Left lung (tissue), 10 donors: ENCODE data around the gene VRK2. TPM values are rescaled to one million over a fixed set of nuclear protein-coding genes. Genes with fewer than 3 reads are reported as not detected.

Source experiments
- ATAC-seq: fragments of 200-7000 bp; cut with Tn5 transposase; one replicate; pipeline ENCODE4 v1.9.1; 2020; ENCODE audit warnings: moderate library complexity
- DNase-seq, 4 donors: peaks; one replicate each; pipeline ENCODE4 v3.0.0-alpha.2; 2013 to 2020
- H3K27ac ChIP-seq, 2 donors: fragments of 200-600 bp; sonication (generic) in 1 of 2; one replicate each; pipeline versions ENCODE4 v1.5.0 to v1.8.0; 2020 to 2021
- H3K27me3 ChIP-seq, 2 donors: fragments of 200-600 bp; sonication (generic) in 1 of 2; one replicate each; pipeline versions ENCODE4 v1.5.0 to v1.8.0; 2020 to 2021
- H3K36me3 ChIP-seq, 2 donors: fragments of 200-600 bp; sonication (generic) in 1 of 2; one replicate each; pipeline versions ENCODE4 v1.5.0 to v1.8.0; 2020 to 2021
- H3K4me1 ChIP-seq, 2 donors: fragments of 200-600 bp; one replicate each; pipeline ENCODE4 v1.8.0; 2021
- H3K4me3 ChIP-seq, 2 donors: fragments of 200-600 bp; sonication (generic) in 1 of 2; one replicate each; pipeline versions ENCODE4 v1.5.0 to v1.8.0; 2020 to 2021; ENCODE audit warnings: mild to moderate bottlenecking in 1 of 2
- H3K9me3 ChIP-seq, 2 donors: fragments of 200-600 bp; sonication (generic) in 1 of 2; one replicate each; pipeline versions ENCODE4 v1.5.0 to v1.8.0; 2020 to 2021
- intact Hi-C, 2 donors: fragments of 100-400 bp; cut with DNase I; formaldehyde crosslinking; loops; one replicate each; pipeline versions ENCODE4 v1.11.2 to v1.14.2; 2022
- polyA plus RNA-seq, 6 donors: library from polyadenylated mRNA; unstranded; fragments of 120-200 nt; gene quantifications; one replicate each; pipeline ENCODE4 v1.2.1, GENCODE V29; 2013; ENCODE audit not compliant: insufficient read length in 6 of 6
- total RNA-seq, 2 donors: library from RNA; stranded (reverse); fragmentation: NEBNext Ultra II Directional; extraction: Animal tissue kit (Norgen Biotek cat#: 25700); gene quantifications; one replicate each; pipeline ENCODE4 v1.2.1, GENCODE V29; 2021
- TF ChIP-seq, protein P1 (sequence below), 2 donors: fragments of 200-600 bp; sonication (generic) in 1 of 2; IDR thresholded peaks; one replicate each; pipeline versions ENCODE4 v1.5.0 to v1.8.0; 2021; ENCODE audit warnings: antibody characterized with exemption in 2 of 2
- donor health status: DM: no; HTN: yes; CAD: no.
- donor health status: DM: no; HTN: no; CAD: no.

Gene VRK2
- total and polyA plus RNA-seq, 8 donors: 18.2 to 28.0 (median 24.1) TPM

DNA sequence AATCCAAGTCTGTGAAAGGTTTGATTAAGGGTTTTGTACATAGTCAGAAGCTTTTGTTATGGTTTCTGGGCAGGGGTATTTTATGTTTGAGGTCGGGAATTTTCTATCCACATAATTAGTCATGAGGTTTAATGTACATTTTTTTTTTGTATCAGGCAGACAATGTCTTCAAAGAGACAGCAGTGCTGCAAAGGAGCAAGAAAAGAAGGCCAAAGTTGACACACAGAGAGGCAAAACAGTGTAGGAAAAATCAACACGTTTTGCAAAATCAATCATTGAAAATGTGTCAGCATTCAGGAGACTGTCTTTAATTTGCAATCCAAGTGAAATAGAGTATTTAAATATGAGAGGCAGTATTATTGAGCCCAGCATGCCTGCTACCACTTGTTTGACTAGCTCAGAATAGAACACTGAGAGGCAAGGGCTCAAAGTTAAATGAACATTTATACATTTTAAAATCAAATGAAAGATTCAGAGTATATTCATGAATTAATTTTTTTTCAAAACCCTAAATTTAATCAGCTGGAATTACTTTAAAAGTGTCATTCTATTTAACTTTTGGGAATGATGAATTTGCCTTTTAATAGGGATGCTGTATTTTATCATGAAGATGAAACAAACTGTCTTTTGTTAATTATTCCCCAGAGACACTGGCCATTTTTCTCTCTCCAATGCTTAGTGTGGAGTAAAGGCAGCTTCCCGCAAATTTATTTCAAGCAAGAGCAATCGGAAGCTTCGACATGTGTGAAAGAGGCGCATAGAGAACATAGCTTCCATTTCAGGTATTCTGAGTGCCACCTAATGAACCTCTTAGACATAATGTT, 11.3 kb downstream of the VRK2 start:
- Histone ChIP-seq H3K36me3 (peaks cover 0 to 13% of the 10 kb centered on the region in 2 donors), H3K4me1 (no peaks in the 10 kb centered on the region), H3K4me3 (no peak overlapping the region), H3K27ac (no peak overlapping the region), H3K27me3 (no peaks in the 10 kb centered on the region), H3K9me3 (no peaks in the 10 kb centered on the region)
- TF ChIP-seq, protein P1, sequence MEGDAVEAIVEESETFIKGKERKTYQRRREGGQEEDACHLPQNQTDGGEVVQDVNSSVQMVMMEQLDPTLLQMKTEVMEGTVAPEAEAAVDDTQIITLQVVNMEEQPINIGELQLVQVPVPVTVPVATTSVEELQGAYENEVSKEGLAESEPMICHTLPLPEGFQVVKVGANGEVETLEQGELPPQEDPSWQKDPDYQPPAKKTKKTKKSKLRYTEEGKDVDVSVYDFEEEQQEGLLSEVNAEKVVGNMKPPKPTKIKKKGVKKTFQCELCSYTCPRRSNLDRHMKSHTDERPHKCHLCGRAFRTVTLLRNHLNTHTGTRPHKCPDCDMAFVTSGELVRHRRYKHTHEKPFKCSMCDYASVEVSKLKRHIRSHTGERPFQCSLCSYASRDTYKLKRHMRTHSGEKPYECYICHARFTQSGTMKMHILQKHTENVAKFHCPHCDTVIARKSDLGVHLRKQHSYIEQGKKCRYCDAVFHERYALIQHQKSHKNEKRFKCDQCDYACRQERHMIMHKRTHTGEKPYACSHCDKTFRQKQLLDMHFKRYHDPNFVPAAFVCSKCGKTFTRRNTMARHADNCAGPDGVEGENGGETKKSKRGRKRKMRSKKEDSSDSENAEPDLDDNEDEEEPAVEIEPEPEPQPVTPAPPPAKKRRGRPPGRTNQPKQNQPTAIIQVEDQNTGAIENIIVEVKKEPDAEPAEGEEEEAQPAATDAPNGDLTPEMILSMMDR (IDR thresholded peaks at IDR 0.05): no peak
- DNase-seq (no peak), ATAC-seq (no peak)
- intact Hi-C loops: no loop called here

DNA sequence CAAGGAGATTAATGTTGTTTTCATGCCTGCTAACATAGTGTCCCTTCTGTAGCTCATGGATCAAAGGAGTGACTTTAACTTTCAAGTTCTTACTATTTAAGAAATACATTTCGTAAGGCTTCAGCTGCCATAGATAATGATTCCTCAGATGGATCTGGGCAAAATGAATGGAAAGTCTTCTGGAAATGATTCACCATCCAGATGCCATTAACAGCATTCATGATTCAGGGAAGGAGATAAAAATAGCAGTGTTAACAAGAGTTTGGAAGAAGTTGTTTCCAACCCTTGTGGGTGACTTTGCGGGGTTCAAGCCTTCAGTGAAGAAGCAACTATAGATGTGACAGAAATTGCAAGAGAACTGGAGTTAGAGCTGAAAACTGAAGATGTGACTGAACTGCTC, 17.0 kb downstream of the VRK2 start:
- H3K4me3 ChIP-seq: no peak overlapping the region
- H3K27ac ChIP-seq: no peak overlapping the region
- peaks cover 0 to 7% of the 10 kb centered on the region in 2 donors for H3K36me3 ChIP-seq
- DNase-seq (no peak), ATAC-seq (no peak)
- TF ChIP-seq, protein P1 (IDR thresholded peaks at IDR 0.05): no peak
- H3K27me3 ChIP-seq: no peaks in the 10 kb centered on the region
- no peaks in the 10 kb centered on the region for H3K9me3 ChIP-seq
- no peaks in the 10 kb centered on the region for H3K4me1 ChIP-seq
- intact Hi-C loops: no loop called here

DNA sequence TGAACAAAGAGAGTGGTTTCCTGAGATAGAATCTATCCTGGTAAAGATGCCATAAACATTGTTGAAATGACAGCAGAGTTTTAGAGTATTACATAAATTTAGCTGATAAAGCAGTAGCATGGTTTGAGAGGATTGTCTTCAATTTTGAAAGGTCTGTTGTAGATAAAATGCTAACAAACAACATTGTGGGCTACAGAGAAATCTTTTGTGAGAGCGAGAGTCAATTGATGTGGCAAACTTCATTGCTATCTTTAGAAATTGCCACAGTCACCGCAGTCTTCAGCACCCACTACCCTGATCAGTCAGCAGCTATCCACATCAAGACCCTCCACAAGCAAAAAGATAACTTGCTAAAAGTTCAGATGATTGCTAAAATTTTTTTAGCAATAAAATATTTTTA, 17.5 kb downstream of the VRK2 start:
- Histone ChIP-seq H3K4me1 (no peaks in the 10 kb centered on the region), H3K4me3 (no peak overlapping the region), H3K27ac (no peak overlapping the region), H3K27me3 (no peaks in the 10 kb centered on the region), H3K36me3 (peaks cover 0 to 6% of the 10 kb centered on the region in 2 donors), H3K9me3 (no peaks in the 10 kb centered on the region)
- DNase-seq (no peak), ATAC-seq (no peak)
- TF ChIP-seq, protein P1 (IDR thresholded peaks at IDR 0.05): no peak
- intact Hi-C loops: no loop called here

DNA sequence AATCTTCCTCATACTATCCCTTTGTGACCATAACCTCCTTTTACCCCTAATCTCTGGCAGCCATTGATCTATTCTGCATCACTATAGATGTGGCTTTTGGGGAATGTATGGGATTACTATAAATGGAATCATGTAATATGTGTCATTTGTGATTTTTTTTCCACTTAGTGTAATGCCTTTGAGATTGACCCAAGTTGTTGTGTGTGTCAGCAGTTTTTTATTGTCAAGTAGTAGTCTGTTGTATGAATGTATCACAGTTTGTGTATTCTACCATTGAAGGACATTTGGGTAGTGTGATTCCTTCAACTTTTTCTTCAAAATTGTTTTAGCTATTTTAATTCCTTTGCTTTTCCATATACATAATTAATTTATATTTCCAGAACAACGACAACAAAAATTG, 18.6 kb downstream of the VRK2 start:
- TF ChIP-seq, protein P1 (IDR thresholded peaks at IDR 0.05): no peak
- no peak overlapping the region for H3K27ac ChIP-seq
- ATAC-seq (no peak), DNase-seq (no peak)
- H3K4me3 ChIP-seq: no peak overlapping the region
- intact Hi-C loops: no loop called here
- H3K36me3 ChIP-seq: peaks cover 0 to 6% of the 10 kb centered on the region in 2 donors
- no peaks in the 10 kb centered on the region for H3K4me1 ChIP-seq
- H3K27me3 ChIP-seq: no peaks in the 10 kb centered on the region
- H3K9me3 ChIP-seq: no peaks in the 10 kb centered on the region

DNA sequence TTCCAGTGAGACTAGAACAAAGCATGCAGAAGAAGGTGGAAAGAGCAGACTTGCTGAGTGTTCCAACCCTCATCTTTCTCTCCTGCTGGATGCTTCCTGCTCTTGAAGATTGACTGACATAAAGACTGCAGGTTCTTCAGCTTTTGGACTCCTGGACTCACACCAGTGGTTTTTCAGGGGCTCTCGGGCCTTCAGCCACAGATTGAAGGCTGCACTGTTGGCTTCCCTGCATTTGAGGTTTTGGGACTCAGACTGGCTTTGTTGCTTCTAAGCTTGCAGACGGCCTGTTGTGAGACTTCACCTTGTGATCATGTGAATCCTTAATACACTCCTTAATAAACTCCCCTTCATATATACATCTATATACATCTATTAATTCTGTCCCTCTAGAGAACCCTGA, 20.4 kb downstream of the VRK2 start:
- no peaks in the 10 kb centered on the region for H3K27me3 ChIP-seq
- TF ChIP-seq, protein P1 (IDR thresholded peaks at IDR 0.05): no peak
- intact Hi-C loops: no loop called here
- H3K4me1 ChIP-seq: no peaks in the 10 kb centered on the region
- peaks cover 0 to 3% of the 10 kb centered on the region in 2 donors for H3K9me3 ChIP-seq
- no peak for DNase-seq
- H3K27ac ChIP-seq: no peak overlapping the region
- no peak overlapping the region for H3K4me3 ChIP-seq
- no peak for ATAC-seq
- H3K36me3 ChIP-seq: peaks cover 0 to 6% of the 10 kb centered on the region in 2 donors
